Hepatocyte (in vitro differentiated cells): ENCODE data around the gene EXD3. TPM values are rescaled to one million over a fixed set of nuclear protein-coding genes. Genes with fewer than 3 reads are reported as not detected.

Source experiments
- DNase-seq: peaks from one replicate; pipeline ENCODE4 v3.0.0-alpha.2; 2016; ENCODE audit warnings: low spot score
- H2AFZ ChIP-seq: fragments of 200-600 bp; sonication (generic); 2 replicates; pipeline ENCODE4 v1.6.0; 2016; ENCODE audit warnings: antibody characterized with exemption, mild to moderate bottlenecking
- H3K27ac ChIP-seq: fragments of 200-600 bp; sonication (generic); 2 replicates; pipeline ENCODE4 v1.5.1; 2016; ENCODE audit warnings: mild to moderate bottlenecking
- H3K27me3 ChIP-seq: fragments of 200-600 bp; sonication (generic); 2 replicates; pipeline ENCODE4 v1.6.1; 2016
- H3K36me3 ChIP-seq: fragments of 200-600 bp; sonication (generic); replicated peaks from 2 replicates; pipeline ENCODE4 v1.5.1; 2016; ENCODE audit warnings: low read depth; ENCODE audit not compliant: insufficient read depth
- H3K4me1 ChIP-seq: fragments of 200-600 bp; sonication (generic); 2 replicates; pipeline ENCODE4 v1.5.1; 2016; ENCODE audit warnings: mild to moderate bottlenecking, moderate library complexity; ENCODE audit not compliant: insufficient read depth
- H3K4me2 ChIP-seq: fragments of 200-600 bp; sonication (generic); 2 replicates; pipeline ENCODE4 v1.6.0; 2016
- H3K4me3 ChIP-seq: fragments of 200-600 bp; sonication (generic); 2 replicates; pipeline ENCODE4 v1.5.1; 2016; ENCODE audit warnings: mild to moderate bottlenecking
- H3K79me2 ChIP-seq: fragments of 200-600 bp; sonication (generic); 2 replicates; pipeline ENCODE4 v1.6.0; 2017; ENCODE audit warnings: mild to moderate bottlenecking
- H3K9me2 ChIP-seq: fragments of 200-600 bp; sonication (generic); replicated peaks from 2 replicates; pipeline ENCODE4 v1.6.0; 2017; ENCODE audit warnings: mild to moderate bottlenecking; ENCODE audit not compliant: insufficient read depth
- H3K9me3 ChIP-seq: fragments of 200-600 bp; sonication (generic); 2 replicates; pipeline ENCODE4 v1.5.1; 2016; ENCODE audit warnings: low read depth, mild to moderate bottlenecking
- H4K20me1 ChIP-seq: fragments of 200-600 bp; sonication (generic); 2 replicates; pipeline ENCODE4 v1.6.0; 2016; ENCODE audit warnings: mild to moderate bottlenecking; ENCODE audit not compliant: insufficient read depth, poor library complexity, severe bottlenecking
- EZH2 ChIP-seq: fragments of 200-600 bp; sonication (generic); IDR thresholded peaks from 2 replicates; pipeline ENCODE4 v1.6.1; 2016; ENCODE audit warnings: antibody characterized with exemption, mild to moderate bottlenecking, borderline replicate concordance
- EZH2phosphoT487 ChIP-seq: fragments of 200-600 bp; sonication (generic); IDR thresholded peaks from one replicate; pipeline ENCODE4 v1.6.1; 2018; ENCODE audit warnings: antibody characterized with exemption, mild to moderate bottlenecking, low read depth, moderate library complexity; ENCODE audit not compliant: unreplicated experiment, severe bottlenecking
- WGBS: methylation state at CpG from one replicate; pipeline ENCODE4 v1.1.6; 2016; ENCODE audit warnings: low lambda C conversion rate; ENCODE audit errors: missing lambda C conversion rate; 5-methylcytosine and 5-hydroxymethylcytosine counted together
- polyA plus RNA-seq: library from polyadenylated mRNA; unstranded; fragments of >200 nt; fragmentation: Nextera tagmentation; extraction: Ambion mirVana; gene quantifications from 2 replicates; pipeline ENCODE4 v1.2.1, GENCODE V29; 2016
- total RNA-seq: library from RNA; depleted of rRNA; stranded (reverse); fragments of >200 nt; gene quantifications from 2 replicates; pipeline ENCODE4 v1.2.3, GENCODE V29; 2014
- TF ChIP-seq, protein P1 (sequence below): fragments of 200-600 bp; sonication (generic); IDR thresholded peaks from 2 replicates; pipeline ENCODE4 v1.5.1; 2016; ENCODE audit warnings: antibody characterized with exemption, mild to moderate bottlenecking; ENCODE audit not compliant: poor library complexity

The EXD3 gene
- total and polyA plus RNA-seq, 2 experiments from 2014 or later: 11.8 to 21.6 TPM

DNA sequence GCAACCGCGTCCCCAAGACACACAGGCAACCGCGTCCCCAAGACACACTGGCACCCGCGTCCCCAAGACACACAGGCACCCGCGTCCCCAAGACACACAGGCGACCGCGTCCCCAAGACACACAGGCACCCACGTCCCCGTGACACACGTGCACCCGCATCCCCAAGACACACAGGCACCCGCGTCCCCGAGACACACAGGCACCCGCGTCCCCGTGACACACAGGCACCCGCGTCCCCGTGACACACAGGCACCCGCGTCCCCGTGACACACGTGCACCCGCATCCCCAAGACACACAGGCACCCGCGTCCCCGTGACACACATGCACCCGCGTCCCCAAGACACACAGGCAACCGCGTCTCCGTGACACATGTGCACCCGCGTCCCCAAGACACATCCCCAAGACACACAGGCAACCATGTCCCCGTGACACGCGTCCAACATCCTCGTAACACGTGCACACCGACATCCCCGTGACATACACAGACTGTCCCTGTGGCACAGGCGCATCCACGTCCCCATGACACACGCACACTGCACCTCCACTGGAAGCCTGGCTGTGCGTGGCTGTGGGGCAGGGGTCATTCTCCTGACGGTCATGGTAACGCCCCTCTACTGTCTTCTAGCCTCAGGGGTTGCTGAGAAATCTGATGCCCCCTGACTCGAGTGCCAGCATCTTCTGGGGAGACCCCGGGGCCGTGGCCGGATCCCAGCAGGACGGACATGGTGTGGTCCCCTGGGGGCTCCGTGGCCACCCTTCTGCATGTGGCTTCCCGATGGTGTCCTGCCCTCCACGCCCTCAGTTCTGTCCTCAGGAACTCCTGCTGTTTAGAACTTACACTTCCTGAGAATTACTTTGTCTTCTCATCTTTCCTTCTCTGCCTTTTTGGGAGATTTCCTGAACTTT is 24.1 kb downstream of the EXD3 start:
- no peak overlapping the region for H3K4me2 ChIP-seq
- H3K27ac ChIP-seq: peak overlapping the region; percentile 54
- H3K36me3 ChIP-seq: no peaks in the 10 kb centered on the region
- H3K9me3 ChIP-seq: no peaks in the 10 kb centered on the region
- 96% methylated on average over 33 of the region's 60 CpGs for WGBS
- no peak overlapping the region for H2AFZ ChIP-seq
- H3K9me2 ChIP-seq: no peaks in the 10 kb centered on the region
- TF ChIP-seq EZH2: no peak
- TF ChIP-seq, protein P1, sequence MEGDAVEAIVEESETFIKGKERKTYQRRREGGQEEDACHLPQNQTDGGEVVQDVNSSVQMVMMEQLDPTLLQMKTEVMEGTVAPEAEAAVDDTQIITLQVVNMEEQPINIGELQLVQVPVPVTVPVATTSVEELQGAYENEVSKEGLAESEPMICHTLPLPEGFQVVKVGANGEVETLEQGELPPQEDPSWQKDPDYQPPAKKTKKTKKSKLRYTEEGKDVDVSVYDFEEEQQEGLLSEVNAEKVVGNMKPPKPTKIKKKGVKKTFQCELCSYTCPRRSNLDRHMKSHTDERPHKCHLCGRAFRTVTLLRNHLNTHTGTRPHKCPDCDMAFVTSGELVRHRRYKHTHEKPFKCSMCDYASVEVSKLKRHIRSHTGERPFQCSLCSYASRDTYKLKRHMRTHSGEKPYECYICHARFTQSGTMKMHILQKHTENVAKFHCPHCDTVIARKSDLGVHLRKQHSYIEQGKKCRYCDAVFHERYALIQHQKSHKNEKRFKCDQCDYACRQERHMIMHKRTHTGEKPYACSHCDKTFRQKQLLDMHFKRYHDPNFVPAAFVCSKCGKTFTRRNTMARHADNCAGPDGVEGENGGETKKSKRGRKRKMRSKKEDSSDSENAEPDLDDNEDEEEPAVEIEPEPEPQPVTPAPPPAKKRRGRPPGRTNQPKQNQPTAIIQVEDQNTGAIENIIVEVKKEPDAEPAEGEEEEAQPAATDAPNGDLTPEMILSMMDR: no peak
- no peak for TF ChIP-seq EZH2phosphoT487
- no peaks in the 10 kb centered on the region for H3K27me3 ChIP-seq
- H3K79me2 ChIP-seq: peaks cover 6% of the 10 kb centered on the region
- no peaks in the 10 kb centered on the region for H4K20me1 ChIP-seq
- no peaks in the 10 kb centered on the region for H3K4me1 ChIP-seq
- DNase-seq: no peak
- H3K4me3 ChIP-seq: no peak overlapping the region

GRCh38 chr9:137397675-137398423 is 25.1 kb downstream of the EXD3 start:
- TF ChIP-seq EZH2phosphoT487: no peak
- TF ChIP-seq, protein P1: no peak
- TF ChIP-seq EZH2: no peak
- peaks cover 6% of the 10 kb centered on the region for H3K79me2 ChIP-seq
- H3K27me3 ChIP-seq: no peaks in the 10 kb centered on the region
- H3K9me3 ChIP-seq: no peaks in the 10 kb centered on the region
- H3K9me2 ChIP-seq: no peaks in the 10 kb centered on the region
- H3K4me1 ChIP-seq: no peaks in the 10 kb centered on the region
- no peaks in the 10 kb centered on the region for H3K36me3 ChIP-seq
- DNase-seq: no peak
- 94% methylated on average over 20 of the region's 20 CpGs for WGBS
- H3K27ac ChIP-seq: no peak overlapping the region
- H3K4me2 ChIP-seq: no peak overlapping the region
- no peaks in the 10 kb centered on the region for H4K20me1 ChIP-seq
- no peak overlapping the region for H2AFZ ChIP-seq
- no peak overlapping the region for H3K4me3 ChIP-seq

DNA sequence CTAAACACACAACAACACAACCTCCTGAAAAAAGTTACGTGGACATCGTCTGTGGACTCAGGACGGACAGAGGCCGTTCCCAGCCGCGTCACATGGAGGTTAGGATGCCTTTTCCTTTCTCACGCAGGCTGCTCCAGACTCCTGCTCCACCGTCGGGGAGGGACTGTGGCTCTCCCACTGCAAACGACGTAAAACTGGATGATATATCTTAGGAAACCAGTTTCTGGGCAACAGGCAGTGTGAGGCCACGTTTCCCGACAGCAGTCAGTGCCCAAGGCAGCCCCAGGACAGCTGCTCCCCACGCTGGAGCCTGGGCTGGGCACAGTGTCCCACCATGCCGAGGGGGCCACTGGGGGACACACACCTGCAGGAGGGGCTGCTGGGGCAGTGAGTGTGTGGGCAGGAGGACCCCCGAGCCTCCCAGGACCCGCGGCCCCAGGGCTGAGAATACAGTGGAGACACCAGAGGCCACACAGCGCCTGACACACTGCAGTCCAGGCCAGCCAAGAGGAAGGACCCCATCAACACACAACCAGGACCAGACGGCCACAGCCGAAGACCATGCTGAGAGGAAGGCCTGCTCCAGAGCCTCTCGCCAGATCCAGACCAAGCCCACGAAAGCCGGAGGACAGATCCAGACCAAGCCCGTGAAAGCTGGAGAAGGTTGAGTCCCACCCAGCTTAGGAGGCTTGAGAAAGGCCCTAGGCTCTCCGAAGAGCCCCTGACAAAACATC is 26.2 kb downstream of the EXD3 start:
- no peak overlapping the region for H3K4me2 ChIP-seq
- DNase-seq: no peak
- WGBS: 91% methylated on average over 24 of the region's 26 CpGs

More for the DNA sequence above, 26.2 kb downstream of the EXD3 start:
- H3K36me3 ChIP-seq: no peaks in the 10 kb centered on the region
- no peaks in the 10 kb centered on the region for H3K9me2 ChIP-seq
- no peaks in the 10 kb centered on the region for H4K20me1 ChIP-seq
- H2AFZ ChIP-seq: no peak overlapping the region
- H3K4me1 ChIP-seq: no peaks in the 10 kb centered on the region
- H3K79me2 ChIP-seq: peaks cover 6% of the 10 kb centered on the region
- H3K9me3 ChIP-seq: no peaks in the 10 kb centered on the region
- H3K27ac ChIP-seq: peak overlapping the region; percentile 37
- no peaks in the 10 kb centered on the region for H3K27me3 ChIP-seq
- no peak for TF ChIP-seq EZH2
- no peak for TF ChIP-seq EZH2phosphoT487
- TF ChIP-seq, protein P1: no peak
- H3K4me3 ChIP-seq: no peak overlapping the region
